Measurements from ENCODE around the gene THAP3. TPM values are rescaled to one million over a fixed set of nuclear protein-coding genes. Genes with fewer than 3 reads are reported as not detected.
"Not testable (repeated sequence)": the region's sequence is repeated elsewhere in the genome, so short reads cannot be mapped to it uniquely, and the experiment has no call there.

THAP3 gene
- total RNA-seq, 1 donor from 2014 or later, result 22.1 TPM

DNA sequence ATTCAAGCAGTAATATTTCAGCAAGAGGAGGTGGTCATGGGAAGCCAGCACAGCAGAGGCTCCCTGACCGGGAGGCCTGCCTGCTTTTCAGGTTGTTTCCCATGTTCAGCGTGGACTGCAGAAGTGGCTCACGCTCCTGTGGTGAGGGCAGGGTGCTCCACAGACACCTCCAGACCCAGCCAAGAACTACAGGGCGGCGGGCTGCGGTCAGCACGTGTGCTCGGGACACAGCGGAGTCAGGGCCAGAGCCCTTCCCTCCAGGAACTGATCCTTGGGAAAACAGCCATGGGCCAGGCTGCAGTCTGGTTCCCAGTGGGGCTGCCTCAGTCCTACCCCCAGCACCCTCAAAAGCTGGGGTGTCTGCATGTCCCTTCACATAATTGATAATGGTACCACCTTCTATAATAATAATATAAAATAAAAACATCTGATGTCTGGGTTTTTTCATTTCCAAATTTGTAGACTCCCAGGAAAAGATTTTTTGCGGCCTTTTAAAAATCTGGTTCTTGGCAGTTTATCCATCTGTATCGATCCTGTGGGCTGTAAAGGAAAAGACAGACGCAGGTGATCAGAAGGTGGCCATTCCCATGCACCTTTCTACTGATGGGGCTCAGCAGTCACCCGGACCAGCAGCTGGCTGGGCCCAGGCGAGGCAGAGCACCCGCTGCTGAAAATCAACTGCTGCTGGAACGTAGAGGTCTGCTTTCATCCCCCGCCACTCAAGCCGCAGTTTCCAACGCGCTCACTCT is 10.7 kb downstream of the THAP3 start:
- DNase-seq, result no peak

DNA sequence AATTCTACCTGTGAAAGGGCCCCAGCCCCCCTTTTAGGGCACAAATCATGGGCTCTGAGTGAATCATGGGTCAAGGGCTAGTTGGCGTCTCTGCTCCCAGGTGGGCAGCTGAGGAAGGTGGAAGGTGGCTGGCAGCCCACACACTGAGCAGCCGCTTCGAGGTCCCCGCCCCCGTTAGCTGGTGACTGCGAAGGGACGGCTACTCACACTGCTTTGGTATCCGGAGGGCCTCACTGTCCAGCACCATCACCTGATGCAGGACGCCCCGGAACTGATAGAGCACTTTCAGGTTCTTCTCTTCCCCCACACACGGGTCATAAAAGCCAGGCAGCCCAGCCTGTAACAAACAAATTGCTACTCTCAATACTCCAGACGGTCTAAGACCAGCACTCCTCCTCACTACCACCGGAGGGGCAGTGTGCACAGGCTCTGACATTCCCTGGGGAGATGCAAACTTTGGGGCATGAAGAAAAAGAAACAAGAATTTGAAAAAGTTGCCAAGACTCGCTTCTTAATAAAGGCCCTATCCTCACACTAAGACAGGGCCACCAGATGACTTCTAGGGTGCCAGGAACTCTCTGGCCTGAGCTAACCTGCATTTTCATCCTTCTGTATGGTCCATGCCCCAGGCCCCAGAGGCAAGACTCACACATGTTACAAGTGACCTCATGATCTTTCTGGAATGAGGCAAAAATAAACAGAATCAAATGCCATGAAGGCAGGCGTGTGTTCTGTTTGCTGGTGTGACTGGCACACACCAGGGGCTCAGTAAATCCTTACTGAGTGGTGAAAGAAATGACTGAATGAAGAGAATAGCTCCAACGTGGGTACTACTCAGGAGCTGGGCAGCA is 11.5 kb downstream of the THAP3 start:
- no peak for DNase-seq

DNA sequence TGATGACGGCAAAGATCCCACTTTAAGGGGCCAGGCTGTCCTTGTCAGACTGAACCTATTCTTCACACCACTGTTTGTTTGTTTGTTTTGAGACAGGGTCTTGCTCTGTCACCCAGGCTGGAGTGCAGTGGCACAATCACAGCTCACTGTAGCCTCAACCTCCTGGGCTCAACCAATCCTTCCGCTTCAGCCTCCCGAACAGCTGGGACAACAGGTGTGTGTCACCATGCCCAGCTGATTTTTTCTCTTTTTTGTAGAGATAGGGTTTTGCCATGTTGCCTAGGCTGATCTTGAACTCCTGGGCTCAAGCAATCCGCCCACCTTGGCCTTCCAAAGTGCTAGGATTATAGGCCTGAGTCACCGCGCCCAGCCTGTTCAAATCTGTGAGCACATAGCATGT is 12.1 kb downstream of the THAP3 start:
- not testable (repeated sequence) for DNase-seq

DNA sequence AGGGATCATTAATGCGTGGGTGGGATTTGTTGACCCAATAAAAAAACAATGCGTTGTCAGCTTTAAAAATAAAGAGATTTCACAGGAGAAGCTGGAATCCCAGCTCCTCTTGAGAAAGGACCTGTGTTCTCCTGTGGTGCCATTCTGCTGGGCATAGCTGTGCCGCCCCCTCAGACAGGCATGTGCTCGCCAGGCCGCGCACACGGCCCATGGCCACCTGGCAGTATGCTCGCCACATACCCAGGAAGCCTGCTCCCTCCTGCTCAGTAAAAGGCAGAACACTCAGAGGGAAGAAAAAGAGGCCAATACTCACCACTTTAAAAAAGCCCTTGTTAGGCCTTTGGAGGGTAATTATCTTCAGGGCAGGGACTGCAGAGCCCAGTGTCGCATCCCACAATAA is 13.1 kb downstream of the THAP3 start:
- no peak for DNase-seq

DNA sequence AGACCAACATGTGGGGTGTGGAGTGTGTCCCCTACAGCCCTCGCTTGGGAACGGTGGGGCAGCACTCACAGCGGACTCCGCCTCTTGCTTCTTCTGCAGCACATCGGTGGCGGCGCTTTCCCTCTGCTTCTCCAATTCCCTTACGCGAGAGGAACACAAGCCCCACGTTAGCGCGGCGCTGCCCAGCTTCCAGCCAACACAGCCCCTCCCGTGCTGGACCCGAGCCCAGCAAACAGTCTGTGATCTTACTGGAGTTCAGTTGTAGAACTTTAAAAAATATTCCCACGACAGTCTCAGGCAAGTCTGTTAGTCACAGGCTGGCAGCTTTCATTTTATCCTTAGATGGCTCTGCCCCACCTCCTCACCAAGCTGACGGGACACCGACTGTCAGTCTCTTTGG is 13.6 kb downstream of the THAP3 start:
- no peak for DNase-seq

DNA sequence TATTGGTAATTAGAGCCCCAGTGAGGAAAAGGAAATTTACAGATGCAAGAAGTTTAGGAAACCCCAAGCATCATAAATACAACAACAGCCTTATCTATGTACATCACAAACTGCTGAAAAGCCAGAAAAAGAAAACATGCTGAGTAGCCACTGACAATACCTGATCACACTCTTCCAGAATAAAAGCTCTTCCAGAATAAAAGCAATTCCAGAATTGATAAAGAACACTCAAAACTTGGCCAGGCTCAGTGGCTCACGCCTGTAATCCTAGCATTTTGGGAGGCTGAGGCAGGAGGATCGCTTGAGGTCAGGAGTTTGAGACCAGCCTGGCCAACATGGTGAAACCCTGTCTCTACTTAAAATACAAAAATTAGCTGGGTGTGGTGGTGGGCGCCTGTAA is 16.2 kb downstream of the THAP3 start:
- not testable (repeated sequence) for DNase-seq

DNA sequence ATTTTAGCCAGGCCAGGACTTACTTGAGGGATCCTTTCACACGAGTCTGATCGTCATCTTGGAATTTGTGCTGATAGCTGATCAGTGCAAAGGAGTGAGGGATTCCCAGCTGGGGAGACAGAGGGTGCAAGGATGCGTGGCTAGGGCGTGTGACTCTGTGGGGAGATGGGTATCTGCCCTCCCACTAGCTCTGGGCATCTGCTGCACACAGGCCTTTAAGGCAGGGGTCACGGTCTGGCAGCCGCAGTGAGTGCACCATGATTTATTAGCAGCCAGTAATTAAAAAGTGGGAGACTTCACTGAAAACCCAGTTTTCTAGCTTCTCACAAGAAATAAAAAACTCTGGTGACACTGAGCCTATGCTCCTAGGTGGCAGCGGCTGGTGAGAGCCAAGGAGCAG is 20.4 kb downstream of the THAP3 start:
- DNase-seq, result no peak

DNA sequence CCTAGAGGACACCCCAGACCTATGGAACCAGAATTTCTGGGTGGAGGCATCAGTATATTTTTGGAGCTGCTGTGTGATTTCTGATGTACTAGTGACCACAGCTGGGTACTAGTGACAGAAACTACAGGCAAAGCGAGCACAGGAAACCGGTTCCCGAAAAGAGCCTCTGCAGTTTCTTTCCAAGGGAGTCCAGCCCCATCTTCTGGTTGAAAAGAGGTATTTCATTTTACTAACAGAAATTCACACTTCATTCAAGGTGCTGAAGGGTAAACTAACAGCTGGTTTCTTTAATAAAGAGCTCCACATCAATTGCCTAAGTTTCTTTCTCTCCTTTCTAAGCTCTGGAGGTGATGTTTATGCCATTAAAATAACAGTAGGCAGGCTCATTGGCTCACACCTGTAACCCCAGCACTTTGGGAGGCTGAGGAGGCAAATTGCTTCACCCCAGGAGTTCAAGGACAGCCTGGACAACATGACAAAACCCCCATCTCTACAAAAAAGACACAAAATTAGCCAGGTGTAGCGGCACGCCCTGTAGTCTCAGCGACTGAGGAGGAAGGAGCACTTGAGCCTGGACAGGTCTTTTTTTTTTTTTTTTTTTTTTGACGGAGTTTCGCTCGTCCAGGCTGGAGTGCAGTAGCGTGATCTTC is 22.0 kb downstream of the THAP3 start:
- DNase-seq, result no peak

DNA sequence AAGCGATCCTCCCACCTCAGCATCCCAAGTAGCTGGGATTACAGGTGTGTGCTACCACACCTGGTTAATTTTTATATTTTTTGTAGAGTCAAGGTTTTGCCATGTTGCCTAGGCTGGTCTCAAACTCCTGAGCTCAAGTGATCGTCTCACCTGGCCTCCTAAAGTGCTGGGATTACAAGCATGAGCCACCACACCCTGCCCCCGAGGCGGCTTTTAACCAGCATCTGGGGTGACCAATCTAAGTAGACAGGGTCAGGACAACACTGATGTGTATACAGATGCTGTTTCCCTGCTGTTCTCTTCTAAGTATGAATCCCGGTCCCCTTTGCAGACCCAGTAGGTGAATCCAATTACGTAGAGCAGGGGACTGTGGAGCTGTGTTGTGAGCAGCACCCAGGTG is 23.9 kb downstream of the THAP3 start:
- DNase-seq, result no peak

DNA sequence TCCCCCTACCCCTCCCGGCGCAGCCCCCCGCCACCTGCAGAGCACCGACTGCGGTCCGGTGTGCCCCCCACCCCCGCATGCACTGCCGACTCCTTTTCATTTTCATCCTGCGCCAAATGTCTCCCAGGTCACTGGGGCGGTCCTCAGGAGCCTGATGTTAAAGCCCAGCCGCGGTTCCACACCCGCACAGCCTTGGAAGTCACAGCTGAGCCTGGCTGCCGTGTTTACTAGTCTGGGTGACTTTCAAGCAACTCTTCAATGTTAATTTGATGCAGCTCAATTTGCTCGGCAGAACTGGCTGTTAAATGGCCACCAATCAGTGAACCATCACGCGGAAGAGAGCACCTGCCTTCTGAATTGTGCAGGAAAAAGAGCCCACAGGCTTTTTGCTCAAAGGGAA is 27.2 kb downstream of the THAP3 start:
- DNase-seq, result no peak

DNA sequence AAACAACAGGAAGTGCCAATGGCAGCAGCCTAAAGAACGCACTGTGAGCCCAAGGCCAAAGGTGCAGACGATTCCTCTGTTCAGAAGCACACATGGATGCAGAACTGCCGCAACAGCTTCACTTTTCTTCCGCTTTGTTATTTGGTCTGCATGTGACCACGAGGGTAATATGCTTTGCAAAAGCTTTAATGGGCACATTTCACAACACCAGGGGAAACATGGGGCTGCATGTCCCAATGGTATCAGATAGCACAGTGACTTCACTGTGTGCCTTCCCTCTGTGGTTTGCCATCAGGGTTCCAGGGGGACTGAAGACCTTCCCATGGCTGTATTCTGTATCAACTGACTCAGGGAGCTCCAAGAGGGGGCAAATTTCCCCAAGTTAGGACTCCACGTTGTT is 28.3 kb downstream of the THAP3 start:
- DNase-seq, result no peak

DNA sequence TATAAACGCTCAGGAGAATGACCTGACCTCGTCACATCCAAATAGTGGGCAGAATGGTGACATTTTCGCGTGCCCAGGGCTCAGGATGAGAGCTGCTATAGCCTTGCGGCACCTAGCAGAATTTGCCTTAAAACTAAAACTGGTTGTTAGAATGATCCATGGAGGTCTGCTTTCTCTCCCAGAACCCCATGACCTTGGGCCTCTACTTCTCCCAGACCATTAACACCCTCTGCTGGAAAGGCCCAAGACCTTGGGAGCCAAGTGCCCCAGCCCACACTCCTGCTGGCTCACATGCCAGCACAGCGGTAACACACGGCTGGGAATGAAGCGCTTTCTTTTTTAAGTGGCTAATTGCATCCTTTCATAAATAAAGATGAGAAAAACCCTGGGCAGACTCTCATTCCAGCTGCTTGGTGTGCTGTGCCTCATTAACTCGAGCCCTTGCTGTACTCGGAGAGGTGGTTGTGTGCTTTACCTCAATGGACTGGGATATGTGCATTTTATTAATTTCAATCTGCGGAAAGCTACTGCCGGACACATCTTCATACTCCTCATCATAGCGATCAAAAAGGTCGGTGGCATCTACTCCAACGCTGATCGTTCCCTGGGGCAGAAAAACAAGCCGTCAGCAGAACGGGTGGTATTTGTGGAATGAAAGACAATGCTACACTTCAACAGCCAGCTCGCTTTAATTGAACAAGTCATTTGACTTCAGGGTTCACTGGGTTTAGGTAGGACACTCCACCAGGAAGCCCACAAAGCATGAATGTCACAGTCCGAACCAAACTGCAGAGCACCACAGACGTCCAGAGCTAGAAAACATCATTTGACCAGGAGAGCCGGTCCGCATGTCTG is 29.0 kb downstream of the THAP3 start:
- no peak for DNase-seq

DNA sequence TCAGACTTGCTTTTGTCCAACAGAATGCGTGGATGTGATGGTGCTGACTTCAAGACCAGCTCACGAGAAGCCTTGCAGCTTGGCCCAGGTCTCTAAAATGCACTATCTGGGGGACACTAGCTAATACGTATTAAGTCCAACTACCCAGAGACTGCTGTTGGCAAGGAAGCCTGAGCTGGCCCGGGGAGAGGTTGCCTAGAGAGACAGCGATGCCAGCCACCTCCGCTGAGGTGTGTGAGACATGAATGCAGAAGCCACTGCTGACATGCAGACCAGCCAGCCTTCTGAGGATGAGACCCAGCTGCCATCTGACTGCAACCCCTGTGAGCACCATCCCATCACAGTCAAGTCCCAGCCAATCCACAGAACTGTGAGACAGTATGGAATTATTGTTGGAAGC is 32.5 kb downstream of the THAP3 start:
- no peak for DNase-seq

DNA sequence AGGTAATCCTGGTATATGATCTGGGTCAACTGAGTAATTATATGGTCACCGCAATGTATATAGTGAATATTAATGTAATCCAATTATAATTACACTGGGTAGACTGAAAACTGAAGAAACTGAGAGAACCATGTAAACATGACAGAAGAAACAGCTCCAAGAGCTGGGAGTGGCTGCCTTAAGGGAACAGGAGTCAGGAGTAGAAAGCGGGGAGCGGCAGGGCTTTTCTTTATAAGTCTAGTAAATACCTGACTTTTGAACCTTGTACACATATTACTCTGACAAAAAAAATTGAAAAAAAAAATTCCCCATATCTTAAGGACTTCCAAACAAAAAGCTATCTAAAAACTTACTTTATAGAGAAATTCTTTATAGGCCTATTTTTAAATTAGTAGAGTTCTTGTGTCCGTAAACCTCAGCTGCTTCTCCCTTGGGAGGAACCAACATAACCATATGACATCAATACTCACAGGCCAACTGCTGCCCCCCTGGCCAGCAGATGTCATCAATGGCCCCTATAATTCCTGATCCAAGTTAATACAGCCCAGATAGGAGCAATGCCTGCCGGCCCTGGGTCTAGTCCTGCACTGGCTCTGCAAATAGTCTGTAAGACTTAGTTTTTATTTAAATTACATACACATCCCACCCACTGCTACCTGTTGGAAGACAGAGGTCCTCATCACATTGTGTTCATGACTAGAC is 33.8 kb downstream of the THAP3 start:
- DNase-seq, result no peak

DNA sequence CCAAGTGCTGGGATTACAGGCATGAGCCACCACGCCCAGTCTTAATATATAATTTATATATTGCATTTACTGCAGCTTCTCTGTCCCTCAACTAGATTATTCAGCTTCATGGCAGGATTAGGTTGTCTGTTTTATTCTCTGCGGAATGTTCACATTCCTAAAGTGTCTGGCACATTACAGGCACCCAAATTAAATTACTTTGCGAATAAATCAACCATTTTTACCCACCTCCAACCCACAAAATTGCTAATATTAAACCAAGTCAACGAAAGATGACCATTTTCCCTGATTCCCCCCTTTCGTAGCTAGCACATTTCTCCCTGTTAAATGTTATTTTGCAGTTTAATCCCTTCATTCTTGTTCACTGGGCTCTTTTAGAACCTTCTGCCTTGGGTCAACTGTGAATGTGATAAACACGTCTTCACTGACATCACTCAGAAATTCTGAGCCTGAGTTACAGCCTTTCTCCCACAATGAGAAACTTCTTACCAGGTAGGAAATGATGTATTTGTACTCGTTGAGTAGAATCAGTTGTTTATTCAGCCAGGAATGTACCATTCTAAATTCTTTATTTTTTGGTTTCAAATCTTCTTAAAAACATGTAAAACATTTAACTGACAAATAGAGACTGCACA is 35.9 kb downstream of the THAP3 start:
- DNase-seq, result no peak

DNA sequence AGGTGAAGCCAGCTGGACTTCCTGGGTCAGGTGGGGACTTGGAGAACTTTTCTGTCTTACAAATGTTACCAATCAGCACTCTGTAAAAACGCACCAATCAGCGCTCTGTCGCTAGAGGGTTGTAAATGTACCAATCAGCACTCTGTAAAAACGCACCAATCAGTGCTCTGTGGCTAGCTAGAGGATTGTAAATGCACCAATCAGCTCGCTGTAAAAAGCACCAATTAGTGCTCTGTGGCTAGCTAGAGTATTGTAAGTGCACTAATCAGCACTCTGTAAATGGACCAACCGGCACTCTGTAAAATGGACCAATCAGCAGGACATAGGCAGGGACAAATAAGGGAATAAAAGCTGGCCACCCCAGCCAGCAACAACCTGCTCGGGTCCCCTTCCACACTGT is 37.8 kb downstream of the THAP3 start:
- DNase-seq, result not testable (repeated sequence)

DNA sequence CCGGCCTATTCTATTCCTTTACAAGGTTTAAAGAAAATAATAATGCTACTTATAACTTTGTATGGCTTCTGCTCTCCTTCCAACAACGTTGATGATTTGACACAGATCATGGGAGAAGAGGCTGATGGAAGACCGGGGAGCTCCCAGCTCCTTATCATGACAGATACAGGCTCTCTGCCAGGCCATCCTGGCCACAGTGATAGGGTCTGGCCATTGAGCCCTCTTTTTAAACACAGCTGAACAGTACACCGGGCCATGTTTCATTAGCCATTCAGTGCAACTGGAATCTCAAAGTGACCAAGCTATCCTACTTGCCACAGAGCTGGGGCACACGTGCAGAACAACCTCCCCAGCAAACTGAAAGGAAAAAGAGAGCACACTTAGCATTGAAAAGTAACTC is 42.0 kb downstream of the THAP3 start:
- no peak for DNase-seq

DNA sequence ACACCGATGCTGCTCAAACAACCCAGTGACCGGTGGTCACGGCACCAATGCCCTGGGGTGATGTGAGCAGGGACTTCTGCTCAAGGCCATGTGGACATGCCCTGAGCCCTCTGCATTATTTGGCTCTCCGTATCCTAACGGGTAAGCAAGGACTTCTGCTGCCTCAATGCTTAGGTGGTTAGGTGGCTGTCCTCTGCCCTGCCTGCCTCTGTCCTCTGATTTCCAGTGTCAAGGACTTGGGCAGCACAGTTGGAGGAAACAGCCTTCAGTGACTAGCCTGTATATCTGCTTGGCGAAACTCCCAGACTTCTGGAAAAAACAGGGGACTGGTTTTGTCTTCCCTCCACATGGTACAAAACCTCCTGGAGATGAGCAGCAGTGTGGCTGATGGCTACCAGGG is 42.5 kb downstream of the THAP3 start:
- no peak for DNase-seq

DNA sequence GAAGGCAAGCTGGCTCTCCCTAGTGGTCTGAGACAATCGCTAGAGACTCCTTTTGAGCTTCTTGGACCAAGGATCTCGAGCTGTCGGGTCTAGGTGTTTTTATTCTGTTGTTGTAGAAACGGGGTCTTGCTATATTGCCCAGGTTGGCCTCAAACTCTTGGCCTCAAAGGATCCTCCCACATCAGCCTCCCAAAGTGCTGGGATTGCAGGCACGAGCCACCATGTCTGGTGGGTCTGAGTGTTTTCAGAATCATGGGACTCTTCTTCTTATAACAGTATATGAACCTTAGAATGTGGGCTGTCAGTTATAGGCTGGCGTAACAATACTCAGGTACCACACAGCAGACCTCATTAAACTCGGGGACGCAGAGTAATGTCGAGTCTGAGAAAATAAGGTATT is 43.8 kb downstream of the THAP3 start:
- DNase-seq, result no peak

DNA sequence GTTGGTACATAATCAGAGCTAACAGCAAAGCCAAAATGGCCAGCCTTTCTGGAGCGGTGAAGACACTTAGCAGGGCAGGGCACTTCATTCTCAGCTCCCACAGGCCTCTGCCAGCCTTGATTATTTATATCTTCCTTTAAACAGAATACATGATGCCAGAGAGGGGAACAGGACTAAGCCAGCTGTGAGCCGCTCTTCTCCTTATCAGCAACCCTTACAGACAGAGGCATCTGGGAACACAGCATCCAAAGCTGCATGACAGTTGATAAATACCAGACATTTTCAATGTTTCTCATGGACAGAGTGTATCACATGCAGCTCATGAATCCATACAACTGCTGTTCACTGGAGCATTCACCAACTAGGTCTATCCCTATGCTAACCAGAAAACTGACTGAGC is 47.9 kb downstream of the THAP3 start:
- no peak for DNase-seq

DNA sequence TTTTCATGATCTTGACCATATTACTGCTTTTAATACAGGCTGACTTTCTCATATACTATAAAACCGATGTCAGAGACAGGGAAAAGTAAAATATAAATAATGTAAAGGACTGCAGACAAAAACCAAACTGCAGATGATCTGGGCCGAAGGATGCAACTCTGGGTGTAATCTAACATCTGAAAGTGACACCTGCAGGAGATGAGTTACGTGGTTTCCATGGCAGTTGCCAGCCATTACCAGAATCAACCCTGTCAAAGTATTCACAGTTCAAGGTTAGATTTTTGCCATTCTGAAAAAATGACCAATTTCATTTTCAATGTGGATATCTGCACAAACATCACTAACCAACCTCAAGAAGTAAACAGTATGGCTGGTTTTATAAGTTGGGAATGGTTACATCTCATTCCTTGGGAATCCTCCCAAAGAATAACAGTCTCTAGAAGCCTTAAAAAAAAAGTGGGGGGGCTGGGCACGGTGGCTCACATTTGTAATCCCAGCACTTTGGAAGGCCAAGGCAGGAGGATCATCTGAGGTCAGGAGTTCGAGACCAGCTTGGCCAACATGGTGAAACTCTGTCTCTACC is 49.2 kb downstream of the THAP3 start:
- DNase-seq, result no peak
